Measurements from ENCODE around the gene ARHGAP40. TPM values are rescaled to one million over a fixed set of nuclear protein-coding genes. Genes with fewer than 3 reads are reported as not detected.

Gene ARHGAP40
- total RNA-seq, 4 donors from 2014 or later: 0.11 TPM; not detected in 3

DNA sequence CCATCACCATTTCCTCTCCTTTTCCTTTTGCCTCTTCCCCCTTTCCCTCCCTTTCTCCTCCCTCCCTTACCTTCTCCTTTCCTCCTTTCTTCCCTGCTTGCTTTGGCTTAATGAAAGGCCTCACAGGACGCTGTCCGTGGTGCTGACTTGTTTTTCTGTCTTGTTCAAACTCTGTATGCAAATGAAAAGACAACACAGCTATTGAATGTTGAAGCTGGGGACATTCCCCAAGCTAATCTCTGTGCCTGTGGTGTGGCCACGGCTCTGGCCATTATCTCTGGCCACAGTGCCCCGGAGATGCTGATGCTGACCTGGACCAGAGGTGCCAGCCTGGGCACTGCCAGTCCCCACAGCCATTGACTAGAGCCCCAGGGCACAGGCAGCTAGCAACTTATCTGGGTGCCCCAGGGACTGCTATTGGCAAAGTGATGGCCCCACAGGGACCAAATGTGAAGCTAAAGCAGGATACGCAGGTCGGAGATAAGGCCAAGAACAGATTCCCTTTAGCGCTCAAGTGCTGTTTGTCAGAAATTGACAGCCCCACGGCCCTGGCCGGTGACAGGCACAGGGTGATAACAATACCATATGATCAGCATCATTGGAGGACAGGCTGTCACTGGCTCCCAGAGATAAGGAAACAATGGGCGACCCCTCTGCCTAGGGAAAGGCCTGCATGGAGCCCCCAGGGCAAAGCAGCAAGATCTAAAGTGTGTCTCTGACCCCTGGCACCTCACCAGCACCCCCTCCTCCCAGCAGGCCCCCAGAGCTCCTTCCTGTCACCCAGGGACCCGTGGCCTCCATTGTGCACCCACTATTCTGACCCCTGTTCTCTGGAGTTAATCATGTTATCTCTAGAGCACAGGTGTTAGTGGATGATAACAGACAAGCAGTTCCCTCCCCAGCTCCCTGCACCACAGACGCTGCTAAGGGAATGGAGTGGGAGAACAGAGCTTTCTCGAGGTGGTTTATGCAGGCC lies 91.1 kb downstream of the ARHGAP40 start:
- intact Hi-C loops (cut with DNase I): no loop called here
- TF ChIP-seq POLR2A (IDR thresholded peaks at IDR 0.05): no peak
- TF ChIP-seq, protein P1, sequence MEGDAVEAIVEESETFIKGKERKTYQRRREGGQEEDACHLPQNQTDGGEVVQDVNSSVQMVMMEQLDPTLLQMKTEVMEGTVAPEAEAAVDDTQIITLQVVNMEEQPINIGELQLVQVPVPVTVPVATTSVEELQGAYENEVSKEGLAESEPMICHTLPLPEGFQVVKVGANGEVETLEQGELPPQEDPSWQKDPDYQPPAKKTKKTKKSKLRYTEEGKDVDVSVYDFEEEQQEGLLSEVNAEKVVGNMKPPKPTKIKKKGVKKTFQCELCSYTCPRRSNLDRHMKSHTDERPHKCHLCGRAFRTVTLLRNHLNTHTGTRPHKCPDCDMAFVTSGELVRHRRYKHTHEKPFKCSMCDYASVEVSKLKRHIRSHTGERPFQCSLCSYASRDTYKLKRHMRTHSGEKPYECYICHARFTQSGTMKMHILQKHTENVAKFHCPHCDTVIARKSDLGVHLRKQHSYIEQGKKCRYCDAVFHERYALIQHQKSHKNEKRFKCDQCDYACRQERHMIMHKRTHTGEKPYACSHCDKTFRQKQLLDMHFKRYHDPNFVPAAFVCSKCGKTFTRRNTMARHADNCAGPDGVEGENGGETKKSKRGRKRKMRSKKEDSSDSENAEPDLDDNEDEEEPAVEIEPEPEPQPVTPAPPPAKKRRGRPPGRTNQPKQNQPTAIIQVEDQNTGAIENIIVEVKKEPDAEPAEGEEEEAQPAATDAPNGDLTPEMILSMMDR (IDR thresholded peaks at IDR 0.05): no peak
- Histone ChIP-seq H3K4me1 (no peaks in the 10 kb centered on the region), H3K27me3 (no peaks in the 10 kb centered on the region), H3K27ac (no peak overlapping the region), H3K4me3 (replicated peaks in 1 of 3) (no peak overlapping the region), H3K9me3 (no peaks in the 10 kb centered on the region), H3K36me3 (no peaks in the 10 kb centered on the region)
- 13 to 32% methylated on average over 10 to 13 of the region's 13 CpGs for WGBS, 2 donors
- DNase-seq: peak; percentile 34 to 78

DNA sequence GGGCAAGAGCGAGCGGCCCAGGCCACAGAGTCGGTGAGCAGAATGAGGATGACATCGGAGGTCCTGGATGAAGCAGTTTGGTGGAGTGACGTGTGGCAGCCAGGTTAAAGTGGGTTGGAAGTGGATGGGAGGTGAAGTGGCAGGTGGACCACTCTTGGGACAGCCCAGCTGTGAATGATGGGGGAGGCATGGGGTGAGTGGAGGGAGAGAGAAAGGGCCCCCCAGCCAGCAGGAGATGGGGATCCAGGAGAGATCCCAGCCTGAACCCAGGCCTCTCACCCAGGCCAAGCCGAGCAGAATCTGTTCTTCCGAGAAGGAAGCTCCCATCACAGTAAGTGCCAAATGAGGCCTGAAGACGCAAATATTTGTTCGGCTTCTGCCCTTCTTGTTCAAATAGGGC lies 95.7 kb downstream of the ARHGAP40 start:
- intact Hi-C loops (cut with DNase I): no loop called here
- no peak for DNase-seq
- Histone ChIP-seq H3K9me3 (no peaks in the 10 kb centered on the region), H3K27ac (no peak overlapping the region), H3K4me1 (no peaks in the 10 kb centered on the region), H3K36me3 (no peaks in the 10 kb centered on the region), H3K27me3 (no peaks in the 10 kb centered on the region), H3K4me3 (replicated peaks in 1 of 3) (no peak overlapping the region)
- TF ChIP-seq POLR2A (IDR thresholded peaks at IDR 0.05): no peak
- WGBS, 2 donors: 50 to 63% methylated on average over 9 of the region's 9 CpGs

DNA sequence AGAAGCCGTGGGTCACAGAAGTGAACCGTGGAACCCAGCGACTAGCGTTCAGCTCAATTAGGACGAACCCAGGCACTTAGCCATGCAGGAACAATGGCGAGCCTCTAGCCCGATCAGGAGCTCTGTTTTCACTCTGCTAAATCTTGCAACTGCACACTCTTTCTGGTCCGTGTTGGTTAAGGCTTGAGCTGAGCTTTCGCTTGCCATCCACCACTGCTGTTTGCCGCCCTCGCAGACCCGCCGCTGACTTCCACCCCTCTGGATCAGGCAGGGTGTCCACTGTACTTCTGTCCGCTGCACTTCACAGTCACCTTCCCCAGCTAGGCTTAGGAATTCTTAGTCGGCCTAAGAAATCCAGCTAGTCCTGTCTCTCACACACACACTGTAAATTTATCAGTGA lies 96.9 kb downstream of the ARHGAP40 start:
- no peak for DNase-seq
- H3K4me3 ChIP-seq (replicated peaks in 1 of 3): no peak overlapping the region
- no peak for TF ChIP-seq POLR2A (IDR thresholded peaks at IDR 0.05)
- TF ChIP-seq, protein P1 (IDR thresholded peaks at IDR 0.05): no peak
- 73 to 83% methylated on average over 15 of the region's 15 CpGs for WGBS, 2 donors
- intact Hi-C loops (cut with DNase I): no loop called here
- H3K27ac ChIP-seq: no peak overlapping the region
- no peaks in the 10 kb centered on the region for H3K27me3 ChIP-seq
- H3K4me1 ChIP-seq: no peaks in the 10 kb centered on the region
- H3K9me3 ChIP-seq: no peaks in the 10 kb centered on the region
- H3K36me3 ChIP-seq: no peaks in the 10 kb centered on the region

DNA sequence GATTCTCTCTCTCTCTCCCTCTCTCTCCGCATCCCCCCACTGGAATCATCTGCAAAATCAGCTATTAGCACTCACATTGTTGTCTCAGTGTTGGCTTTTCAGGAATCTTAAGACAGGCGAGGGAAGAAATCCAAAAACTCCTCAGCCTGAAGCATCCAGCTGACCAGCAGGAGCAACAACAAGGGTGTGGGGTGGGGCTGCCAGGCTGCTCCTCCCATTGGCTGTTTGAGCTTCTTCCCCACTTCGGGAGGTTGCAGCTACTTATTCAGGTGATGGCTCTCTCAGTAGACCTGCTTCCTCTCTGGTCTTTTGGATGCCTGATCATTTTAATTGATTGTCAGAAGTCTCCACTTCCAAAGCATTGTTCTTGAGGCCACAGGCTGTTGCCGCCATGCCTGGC lies 98.5 kb downstream of the ARHGAP40 start:
- H3K27ac ChIP-seq: no peak overlapping the region
- WGBS, 2 donors: 28 to 31% methylated on average over 4 of the region's 4 CpGs
- no peak for DNase-seq
- H3K27me3 ChIP-seq: no peaks in the 10 kb centered on the region
- no peaks in the 10 kb centered on the region for H3K4me1 ChIP-seq
- H3K9me3 ChIP-seq: no peaks in the 10 kb centered on the region
- no peak overlapping the region for H3K4me3 ChIP-seq (replicated peaks in 1 of 3)
- H3K36me3 ChIP-seq: no peaks in the 10 kb centered on the region
- TF ChIP-seq, protein P1 (IDR thresholded peaks at IDR 0.05): no peak
- intact Hi-C loops (cut with DNase I): no loop called here

Other genes with a start within 250 kb of the ARHGAP40 start
- gene SNHG17, start 166.5 kb upstream of the ARHGAP40 start, total RNA-seq: 10 to 100 TPM; 13.3 to 38.4 (median 18.7) TPM
- gene RALGAPB, start 129.0 kb upstream of the ARHGAP40 start, total RNA-seq: 10 to 100 TPM; 53.6 to 79.8 (median 62.1) TPM
- 1 to 10 TPM in 1 of 4 donors, not detected in 3; 1.6 TPM for gene ADIG, start 20.6 kb upstream of the ARHGAP40 start, total RNA-seq
- not detected for gene SLC32A1, start 122.7 kb downstream of the ARHGAP40 start, total RNA-seq
- 10 to 100 TPM in 2 of 4 donors, 1 to 10 TPM in 2; 6.9 to 14.4 (median 10.4) TPM for gene ACTR5, start 146.7 kb downstream of the ARHGAP40 start, total RNA-seq
- 10 to 100 TPM in 2 of 4 donors, 1 to 10 TPM in 2; 6.3 to 14.4 (median 9.0) TPM for gene PPP1R16B, start 203.9 kb downstream of the ARHGAP40 start, total RNA-seq

All from thyroid gland (tissue), 4 donors.